ENCODE data around the gene THTPA.

DNA sequence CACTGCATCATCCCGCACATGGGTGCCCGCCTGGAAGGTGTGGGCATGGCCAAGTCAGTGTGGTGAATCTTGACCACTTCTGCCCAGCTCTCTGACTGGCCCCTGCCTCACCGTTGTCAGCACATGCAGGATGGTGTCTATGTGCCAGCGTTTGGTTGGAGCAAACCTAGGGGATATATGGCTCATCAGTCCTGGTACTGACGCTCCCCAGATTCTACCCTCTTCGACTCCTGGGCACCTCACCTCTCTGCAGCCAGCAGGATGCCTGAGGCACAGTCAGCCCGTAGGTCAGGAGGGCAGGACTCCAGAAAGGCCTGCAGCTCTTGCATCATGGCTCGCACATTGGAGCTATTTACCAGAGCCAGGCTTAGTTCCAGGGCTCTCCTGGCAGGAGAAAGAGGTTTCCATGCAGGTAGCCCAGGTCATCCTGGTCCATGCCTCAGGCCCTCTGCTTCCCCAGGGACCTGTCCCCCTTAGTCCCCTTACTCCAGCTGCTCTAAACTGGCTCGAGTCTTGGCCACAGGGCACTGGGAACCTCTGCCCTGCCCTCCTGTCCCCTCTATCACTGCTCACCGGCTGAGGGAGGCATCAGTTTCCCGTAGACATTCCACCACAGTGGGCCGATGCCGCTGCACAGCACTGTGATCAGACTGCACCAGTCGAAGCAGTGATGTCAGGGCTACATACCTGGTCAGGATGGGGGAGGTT is 7.6 kb downstream of the THTPA start:
- TF ChIP-seq JUN (CRISPR knock-in tag; IDR thresholded peaks at IDR 0.05) (no peak), KAT7 (CRISPR knock-in tag; IDR thresholded peaks at IDR 0.05; ENCODE audit: borderline replicate concordance) (no peak), CREB1 (CRISPR knock-in tag; IDR thresholded peaks at IDR 0.05) (no peak), ZNF138 (CRISPR knock-in tag; conservative IDR thresholded peaks at IDR 0.05) (no peak), ESRRA (CRISPR knock-in tag; IDR thresholded peaks at IDR 0.05; ENCODE audit: borderline replicate concordance) (no peak), MAX (CRISPR knock-in tag; IDR thresholded peaks at IDR 0.05) (no peak), IRF2 (CRISPR knock-in tag; IDR thresholded peaks at IDR 0.05; ENCODE audit: borderline replicate concordance, low read depth) (no peak), ZBTB43 (CRISPR knock-in tag; IDR thresholded peaks at IDR 0.05) (no peak)
- TF ChIP-seq, protein P1, sequence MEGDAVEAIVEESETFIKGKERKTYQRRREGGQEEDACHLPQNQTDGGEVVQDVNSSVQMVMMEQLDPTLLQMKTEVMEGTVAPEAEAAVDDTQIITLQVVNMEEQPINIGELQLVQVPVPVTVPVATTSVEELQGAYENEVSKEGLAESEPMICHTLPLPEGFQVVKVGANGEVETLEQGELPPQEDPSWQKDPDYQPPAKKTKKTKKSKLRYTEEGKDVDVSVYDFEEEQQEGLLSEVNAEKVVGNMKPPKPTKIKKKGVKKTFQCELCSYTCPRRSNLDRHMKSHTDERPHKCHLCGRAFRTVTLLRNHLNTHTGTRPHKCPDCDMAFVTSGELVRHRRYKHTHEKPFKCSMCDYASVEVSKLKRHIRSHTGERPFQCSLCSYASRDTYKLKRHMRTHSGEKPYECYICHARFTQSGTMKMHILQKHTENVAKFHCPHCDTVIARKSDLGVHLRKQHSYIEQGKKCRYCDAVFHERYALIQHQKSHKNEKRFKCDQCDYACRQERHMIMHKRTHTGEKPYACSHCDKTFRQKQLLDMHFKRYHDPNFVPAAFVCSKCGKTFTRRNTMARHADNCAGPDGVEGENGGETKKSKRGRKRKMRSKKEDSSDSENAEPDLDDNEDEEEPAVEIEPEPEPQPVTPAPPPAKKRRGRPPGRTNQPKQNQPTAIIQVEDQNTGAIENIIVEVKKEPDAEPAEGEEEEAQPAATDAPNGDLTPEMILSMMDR (IDR thresholded peaks at IDR 0.05) = no peak
- TF ChIP-seq, protein P2, sequence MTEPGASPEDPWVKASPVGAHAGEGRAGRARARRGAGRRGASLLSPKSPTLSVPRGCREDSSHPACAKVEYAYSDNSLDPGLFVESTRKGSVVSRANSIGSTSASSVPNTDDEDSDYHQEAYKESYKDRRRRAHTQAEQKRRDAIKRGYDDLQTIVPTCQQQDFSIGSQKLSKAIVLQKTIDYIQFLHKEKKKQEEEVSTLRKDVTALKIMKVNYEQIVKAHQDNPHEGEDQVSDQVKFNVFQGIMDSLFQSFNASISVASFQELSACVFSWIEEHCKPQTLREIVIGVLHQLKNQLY (CRISPR knock-in tag; IDR thresholded peaks at IDR 0.05) = no peak
- TF ChIP-seq, protein P3, sequence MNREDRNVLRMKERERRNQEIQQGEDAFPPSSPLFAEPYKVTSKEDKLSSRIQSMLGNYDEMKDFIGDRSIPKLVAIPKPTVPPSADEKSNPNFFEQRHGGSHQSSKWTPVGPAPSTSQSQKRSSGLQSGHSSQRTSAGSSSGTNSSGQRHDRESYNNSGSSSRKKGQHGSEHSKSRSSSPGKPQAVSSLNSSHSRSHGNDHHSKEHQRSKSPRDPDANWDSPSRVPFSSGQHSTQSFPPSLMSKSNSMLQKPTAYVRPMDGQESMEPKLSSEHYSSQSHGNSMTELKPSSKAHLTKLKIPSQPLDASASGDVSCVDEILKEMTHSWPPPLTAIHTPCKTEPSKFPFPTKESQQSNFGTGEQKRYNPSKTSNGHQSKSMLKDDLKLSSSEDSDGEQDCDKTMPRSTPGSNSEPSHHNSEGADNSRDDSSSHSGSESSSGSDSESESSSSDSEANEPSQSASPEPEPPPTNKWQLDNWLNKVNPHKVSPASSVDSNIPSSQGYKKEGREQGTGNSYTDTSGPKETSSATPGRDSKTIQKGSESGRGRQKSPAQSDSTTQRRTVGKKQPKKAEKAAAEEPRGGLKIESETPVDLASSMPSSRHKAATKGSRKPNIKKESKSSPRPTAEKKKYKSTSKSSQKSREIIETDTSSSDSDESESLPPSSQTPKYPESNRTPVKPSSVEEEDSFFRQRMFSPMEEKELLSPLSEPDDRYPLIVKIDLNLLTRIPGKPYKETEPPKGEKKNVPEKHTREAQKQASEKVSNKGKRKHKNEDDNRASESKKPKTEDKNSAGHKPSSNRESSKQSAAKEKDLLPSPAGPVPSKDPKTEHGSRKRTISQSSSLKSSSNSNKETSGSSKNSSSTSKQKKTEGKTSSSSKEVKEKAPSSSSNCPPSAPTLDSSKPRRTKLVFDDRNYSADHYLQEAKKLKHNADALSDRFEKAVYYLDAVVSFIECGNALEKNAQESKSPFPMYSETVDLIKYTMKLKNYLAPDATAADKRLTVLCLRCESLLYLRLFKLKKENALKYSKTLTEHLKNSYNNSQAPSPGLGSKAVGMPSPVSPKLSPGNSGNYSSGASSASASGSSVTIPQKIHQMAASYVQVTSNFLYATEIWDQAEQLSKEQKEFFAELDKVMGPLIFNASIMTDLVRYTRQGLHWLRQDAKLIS (CRISPR knock-in tag; IDR thresholded peaks at IDR 0.05; ENCODE audit: borderline replicate concordance) = no peak
- TF ChIP-seq, protein P4, sequence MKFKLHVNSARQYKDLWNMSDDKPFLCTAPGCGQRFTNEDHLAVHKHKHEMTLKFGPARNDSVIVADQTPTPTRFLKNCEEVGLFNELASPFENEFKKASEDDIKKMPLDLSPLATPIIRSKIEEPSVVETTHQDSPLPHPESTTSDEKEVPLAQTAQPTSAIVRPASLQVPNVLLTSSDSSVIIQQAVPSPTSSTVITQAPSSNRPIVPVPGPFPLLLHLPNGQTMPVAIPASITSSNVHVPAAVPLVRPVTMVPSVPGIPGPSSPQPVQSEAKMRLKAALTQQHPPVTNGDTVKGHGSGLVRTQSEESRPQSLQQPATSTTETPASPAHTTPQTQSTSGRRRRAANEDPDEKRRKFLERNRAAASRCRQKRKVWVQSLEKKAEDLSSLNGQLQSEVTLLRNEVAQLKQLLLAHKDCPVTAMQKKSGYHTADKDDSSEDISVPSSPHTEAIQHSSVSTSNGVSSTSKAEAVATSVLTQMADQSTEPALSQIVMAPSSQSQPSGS (CRISPR knock-in tag; IDR thresholded peaks at IDR 0.05; ENCODE audit: borderline replicate concordance, low read depth) = no peak
